SK-N-DZ (cell line): ENCODE results near the gene MIPOL1.
"Not testable (repeated sequence)": the region's sequence is repeated elsewhere in the genome, so short reads cannot be mapped to it uniquely, and the experiment has no call there.

Source experiments
- DNase-seq: peaks from one replicate; pipeline ENCODE4 v3.0.0-alpha.2; 2015; ENCODE audit warnings: low spot score

MIPOL1 gene

DNA sequence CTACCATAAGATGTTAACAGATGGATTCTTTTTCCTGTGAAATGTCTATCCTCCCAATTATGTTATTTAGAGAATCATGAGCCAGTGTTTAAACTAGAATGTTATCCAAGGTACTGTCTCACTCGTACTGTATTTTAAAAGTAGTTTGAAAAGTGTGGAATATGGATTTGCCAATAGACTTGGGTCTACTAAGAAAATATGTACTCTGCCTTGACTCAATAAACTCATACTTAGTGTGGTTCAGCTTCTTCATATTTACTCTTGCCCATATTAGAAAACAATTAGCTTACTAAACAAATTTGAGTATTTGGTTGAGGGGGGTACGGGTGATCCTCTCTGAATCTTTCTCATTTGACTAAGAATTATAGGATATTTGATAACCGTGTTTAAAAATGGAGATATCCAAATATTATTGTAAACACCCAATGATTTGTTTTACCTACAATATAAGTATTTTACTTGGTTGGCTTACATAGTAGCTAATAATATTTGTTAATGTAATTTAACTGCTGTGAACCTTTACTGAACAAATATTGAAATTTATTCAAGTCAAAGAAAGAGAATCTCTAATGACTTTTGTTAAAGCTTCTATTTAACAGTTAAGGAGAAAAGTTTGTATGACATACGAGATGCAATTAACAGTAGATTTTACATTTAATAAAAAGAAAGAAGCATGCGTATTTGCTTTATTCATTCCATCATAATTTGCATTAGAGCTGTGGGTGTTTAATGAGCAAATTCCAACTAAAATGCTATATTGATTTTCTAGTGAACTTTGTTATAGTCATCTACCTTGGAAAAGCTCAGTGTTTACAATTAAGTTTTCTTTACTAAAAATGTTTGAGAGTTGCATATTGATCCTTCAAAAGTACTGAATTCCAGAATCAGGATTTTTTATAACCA, 81.2 kb downstream of the MIPOL1 start:
- no peak for DNase-seq

DNA sequence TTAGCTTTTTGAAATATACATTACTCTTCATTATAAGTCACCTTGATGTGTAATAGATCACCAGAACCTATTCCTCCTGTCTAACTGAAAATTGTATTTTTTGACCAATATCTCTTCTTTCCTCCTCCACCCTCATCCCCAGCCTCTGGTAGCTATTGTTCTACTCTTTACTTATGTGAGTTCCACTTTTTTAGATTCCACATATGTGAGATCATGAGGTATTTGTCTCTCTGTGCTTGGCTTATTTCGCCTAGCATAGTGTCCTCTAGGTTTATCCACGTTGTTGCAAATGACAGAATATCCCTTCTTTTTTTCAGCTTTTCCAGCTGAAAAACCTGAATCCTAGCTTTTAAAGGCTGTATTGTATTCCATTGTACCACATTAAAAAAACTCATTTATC, 82.1 kb downstream of the MIPOL1 start:
- no peak for DNase-seq

- no peak for DNase-seq
Observed at GRCh38 chr14:37284760-37285159, 87.0 kb downstream of the MIPOL1 start.

GRCh38 chr14:37285220-37285619, 87.5 kb downstream of the MIPOL1 start:
- DNase-seq: no peak

DNA sequence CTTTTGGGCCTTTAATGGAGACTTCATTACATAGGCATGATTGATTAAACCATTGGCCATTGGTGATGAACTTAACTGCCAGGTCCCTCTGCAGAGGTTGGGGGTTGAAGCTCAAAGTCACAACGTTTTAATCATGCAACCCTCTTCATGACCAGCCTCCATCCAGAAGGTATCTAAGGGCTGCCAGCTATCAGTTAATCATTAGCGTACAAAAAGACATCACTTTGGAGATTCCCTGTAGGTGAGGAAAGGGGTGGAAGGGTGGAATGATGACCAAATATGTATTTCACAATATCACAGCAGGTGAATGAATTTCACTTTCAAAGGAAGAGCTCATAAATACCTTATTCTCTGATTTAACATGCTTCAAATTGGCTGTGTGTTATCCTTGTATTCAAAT, 92.0 kb downstream of the MIPOL1 start:
- DNase-seq: no peak

- DNase-seq: not testable (repeated sequence)
Observed at GRCh38 chr14:37295262-37295661, 97.5 kb downstream of the MIPOL1 start.

DNA sequence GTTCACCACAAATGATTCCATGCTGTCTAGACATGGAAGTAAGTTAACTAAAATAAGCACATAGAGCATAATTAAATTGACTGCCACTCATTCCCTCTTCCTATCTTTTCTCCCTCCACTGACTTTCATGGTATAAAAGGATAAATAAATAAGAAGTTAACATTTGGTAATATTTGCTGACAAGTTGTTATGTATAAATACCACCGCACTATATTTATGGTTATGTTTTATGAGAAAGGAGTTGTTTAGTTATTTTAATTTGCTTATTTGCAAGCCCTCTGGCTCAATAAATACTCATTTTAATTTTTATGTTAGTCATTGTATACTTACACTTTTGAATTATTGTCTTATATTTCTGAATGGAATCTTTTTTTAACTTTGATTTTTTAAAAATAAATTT, 113.5 kb downstream of the MIPOL1 start:
- DNase-seq: no peak

DNA sequence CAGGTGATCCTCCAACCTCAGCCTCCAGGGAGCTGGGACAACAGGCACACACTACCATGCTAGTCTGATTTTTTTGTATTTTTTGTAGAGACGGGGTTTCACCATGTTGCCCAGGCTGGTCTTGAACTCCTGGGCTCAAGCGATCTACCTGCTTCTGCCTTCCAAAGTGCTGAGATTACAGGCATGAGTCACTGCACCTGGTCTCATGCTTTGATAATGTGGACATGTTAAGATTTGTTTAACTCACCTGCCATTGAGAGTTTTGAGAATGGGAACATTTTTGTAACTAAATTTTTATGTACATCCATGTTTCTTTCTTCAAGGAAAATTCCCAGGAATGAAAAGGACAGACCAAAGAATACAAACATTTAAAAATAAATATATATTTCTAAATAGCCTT, 121.2 kb downstream of the MIPOL1 start:
- DNase-seq: no peak

GRCh38 chr14:37320106-37320505, 122.4 kb downstream of the MIPOL1 start:
- no peak for DNase-seq

DNA sequence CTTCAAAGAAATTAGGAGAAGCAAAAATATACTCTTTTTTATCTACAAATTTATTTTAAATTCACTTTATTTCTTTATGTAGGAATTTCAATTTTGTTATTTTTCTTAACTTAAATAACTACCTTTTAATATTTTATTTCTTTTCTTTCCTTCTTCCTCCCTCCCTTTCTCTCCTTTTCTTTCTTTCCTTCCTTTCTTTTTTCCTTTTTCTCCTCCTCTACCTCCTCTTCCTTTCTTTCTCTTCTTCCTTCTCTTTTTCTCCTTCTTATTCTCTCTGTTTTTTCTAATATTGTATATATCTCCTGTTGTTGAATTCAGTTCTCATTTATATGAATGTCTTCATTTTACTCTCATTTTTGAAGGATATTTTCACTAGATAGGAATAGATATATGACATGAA, 127.6 kb downstream of the MIPOL1 start:
- DNase-seq: no peak

- no peak for DNase-seq
Observed at GRCh38 chr14:37326434-37326833, 128.7 kb downstream of the MIPOL1 start.

GRCh38 chr14:37327933-37328332, 130.2 kb downstream of the MIPOL1 start:
- not testable (repeated sequence) for DNase-seq

GRCh38 chr14:37328673-37329072, 130.9 kb downstream of the MIPOL1 start:
- no peak for DNase-seq

GRCh38 chr14:37329189-37330001, 131.7 kb downstream of the MIPOL1 start:
- no peak for DNase-seq

DNA sequence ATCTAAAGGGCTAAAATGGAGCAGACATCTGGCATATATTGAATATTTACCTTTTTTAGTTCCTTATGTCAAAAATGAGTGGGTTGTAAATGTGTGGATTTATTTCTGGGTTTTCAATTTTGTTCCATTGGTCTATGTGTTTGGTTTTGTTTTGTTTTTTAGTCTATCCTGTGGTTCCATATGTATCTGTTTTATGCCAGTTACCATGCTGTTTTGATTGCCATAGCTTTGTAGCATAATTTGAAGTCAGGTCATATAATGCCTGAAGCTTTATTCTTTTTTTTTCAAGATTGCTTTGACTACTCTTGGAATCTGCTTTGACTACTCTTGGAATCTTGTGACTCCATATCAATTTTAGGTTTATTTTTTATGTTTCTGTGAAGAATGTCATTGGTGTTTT, 133.2 kb downstream of the MIPOL1 start:
- DNase-seq: no peak

- DNase-seq: no peak
Observed at GRCh38 chr14:37340353-37340752, 142.6 kb downstream of the MIPOL1 start.

GRCh38 chr14:37343307-37344094, 145.8 kb downstream of the MIPOL1 start:
- DNase-seq: no peak

- DNase-seq: no peak
Observed at GRCh38 chr14:37363661-37364060, 165.9 kb downstream of the MIPOL1 start.

DNA sequence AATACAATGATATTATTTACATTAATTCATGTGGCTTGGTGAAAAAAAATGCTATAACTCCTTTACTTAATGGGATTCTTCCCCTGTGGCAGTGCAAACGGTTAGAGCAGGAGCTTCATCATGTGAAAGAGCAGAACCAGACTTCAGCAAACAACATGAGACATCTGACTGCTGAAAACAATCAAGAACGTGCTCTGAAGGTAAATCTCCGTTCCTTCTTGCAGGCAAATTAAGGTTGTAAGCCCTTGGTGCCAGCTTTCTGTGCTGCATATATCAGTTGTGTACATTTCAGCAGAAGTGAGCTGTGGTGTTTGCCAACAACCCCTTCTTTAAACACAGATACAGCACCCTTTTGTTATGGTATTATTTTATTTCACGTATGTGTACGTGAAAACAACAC, 171.7 kb downstream of the MIPOL1 start:
- DNase-seq: no peak

GRCh38 chr14:37375566-37375965, 177.8 kb downstream of the MIPOL1 start:
- no peak for DNase-seq

DNA sequence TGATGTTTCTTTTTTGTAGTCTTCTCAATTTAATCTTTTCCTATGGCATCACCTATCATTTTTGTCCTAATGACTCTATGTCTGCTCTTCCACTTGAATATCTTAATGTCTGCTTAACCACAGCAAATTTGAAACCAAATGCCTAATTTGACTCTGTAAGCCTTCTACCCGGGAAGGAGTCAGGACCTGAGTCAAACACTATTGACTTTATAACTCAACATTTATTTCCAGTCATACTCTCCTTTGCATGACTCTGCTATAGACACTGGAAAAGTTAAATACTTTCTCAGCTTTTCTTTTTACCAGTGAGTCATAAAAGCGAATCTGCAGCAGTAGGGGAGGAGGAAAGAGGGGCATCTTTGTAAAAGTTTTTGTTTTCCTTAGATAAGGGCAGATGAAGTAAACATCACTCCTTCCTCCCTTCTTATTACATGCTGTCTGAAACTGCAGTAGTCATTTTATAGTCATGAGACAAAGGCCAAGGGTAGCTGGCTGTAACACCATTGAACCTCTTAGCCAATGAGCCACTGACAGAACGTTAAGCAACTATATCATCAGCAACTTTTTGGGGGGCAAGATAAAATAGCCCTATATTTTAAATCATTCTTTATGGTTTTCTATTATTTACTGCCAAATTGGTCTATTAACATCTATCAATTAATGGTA, 179.3 kb downstream of the MIPOL1 start:
- DNase-seq: no peak
